Upper lobe of left lung (tissue), 6 donors: ENCODE measurements around the gene ADGRL4. TPM values are rescaled to one million over a fixed set of nuclear protein-coding genes. Genes with fewer than 3 reads are reported as not detected.
"Not testable (repeated sequence)": the region's sequence is repeated elsewhere in the genome, so short reads cannot be mapped to it uniquely, and the experiment has no call there.

Source experiments
- ATAC-seq, 2 donors: fragments of 200-7000 bp; cut with Tn5 transposase; one replicate each; pipeline ENCODE4 v1.9.1; 2022; ENCODE audit warnings: mild to moderate bottlenecking in 2 of 2, moderate library complexity in 2 of 2; ENCODE audit not compliant: low FRiP score in 2 of 2
- DNase-seq, 2 donors: peaks; one replicate each; pipeline ENCODE4 v3.0.0-alpha.2; 2019 to 2020
- H3K27ac ChIP-seq, 4 donors: fragments of 200-600 bp; sonication (generic); one replicate each; pipeline ENCODE4 v1.5.1; 2016 to 2019
- H3K27me3 ChIP-seq, 4 donors: fragments of 200-600 bp; sonication (generic); one replicate each; pipeline ENCODE4 v1.5.1; 2017 to 2019
- H3K36me3 ChIP-seq, 4 donors: fragments of 200-600 bp; sonication (generic); one replicate each; pipeline ENCODE4 v1.5.1; 2016 to 2019
- H3K4me1 ChIP-seq, 4 donors: fragments of 200-600 bp; sonication (generic); one replicate each; pipeline ENCODE4 v1.5.1; 2018 to 2019
- H3K4me3 ChIP-seq, 4 donors: fragments of 200-600 bp; sonication (generic); one replicate each; pipeline ENCODE4 v1.5.1; 2017 to 2019; ENCODE audit warnings: mild to moderate bottlenecking in 2 of 4, moderate library complexity in 1 of 4
- H3K9me3 ChIP-seq, 4 donors: fragments of 200-600 bp; sonication (generic); one replicate each; pipeline ENCODE4 v1.5.1; 2018 to 2019
- EP300 ChIP-seq, 4 donors: sonication (generic); formaldehyde crosslinking; IDR thresholded peaks; one replicate each; pipeline ENCODE4 v1.5.1; 2017; ENCODE audit warnings: antibody characterized with exemption in 4 of 4, control low read depth in 2 of 4
- POLR2A ChIP-seq, 4 donors: fragments of 450-650 bp; IDR thresholded peaks; one replicate each; pipeline ENCODE4 v1.5.1; 2016 to 2017; ENCODE audit warnings: antibody characterized with exemption in 4 of 4, mild to moderate bottlenecking in 2 of 4
- POLR2AphosphoS5 ChIP-seq, 2 donors: sonication (generic); formaldehyde crosslinking; IDR thresholded peaks; one replicate each; pipeline ENCODE4 v1.5.1; 2017; ENCODE audit warnings: antibody characterized with exemption in 2 of 2
- WGBS, 2 donors: methylation state at CpG; one replicate each; pipeline ENCODE4 v1.1.5; 2017 to 2018; 5-methylcytosine and 5-hydroxymethylcytosine counted together
- total RNA-seq, 6 donors: library from RNA; depleted of rRNA in 4 of 6; stranded (reverse); fragments of >200 nt in 4 of 6; gene quantifications; one replicate each; pipeline versions ENCODE4 v1.1.0 to v1.2.1, GENCODE V29; 2016 to 2021
- TF ChIP-seq, protein P1 (sequence below), 6 experiments: fragments of 450-650 bp in 4 of 6; fragments of 200-600 bp in 2 of 6; sonication (generic) in 2 of 6; IDR thresholded peaks; one replicate each; pipeline ENCODE4 v1.5.1; 2016 to 2019; ENCODE audit warnings: antibody characterized with exemption in 6 of 6
- donor health status: DM: no; HTN: no; CAD: no; lungs with moderate emphysema.
- donor health status: DM: no; HTN: yes; CAD: no; lungs with severe emphysema.

The ADGRL4 gene
- total RNA-seq, 6 donors from 2014 or later, result 1.9 to 23.5 (median 12.9) TPM

DNA sequence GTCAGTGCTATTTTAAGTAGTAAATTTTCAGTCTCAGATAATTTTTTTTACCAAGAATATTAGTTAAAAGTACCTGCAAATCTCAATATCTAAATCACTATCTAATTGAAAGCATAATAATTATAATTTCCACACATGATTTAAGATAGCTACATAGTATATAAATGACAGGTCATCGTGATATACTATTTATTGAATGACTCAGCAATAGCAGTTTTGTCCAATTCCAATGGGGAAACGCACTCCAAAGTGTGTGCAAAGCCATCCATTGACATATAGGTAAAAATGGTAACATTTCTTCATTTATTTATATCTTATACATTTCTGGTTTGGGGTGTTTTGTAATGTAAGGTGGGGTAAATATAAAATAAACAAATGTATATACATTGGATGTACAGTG is 19.5 kb downstream of the ADGRL4 start:
- TF ChIP-seq, protein P1, sequence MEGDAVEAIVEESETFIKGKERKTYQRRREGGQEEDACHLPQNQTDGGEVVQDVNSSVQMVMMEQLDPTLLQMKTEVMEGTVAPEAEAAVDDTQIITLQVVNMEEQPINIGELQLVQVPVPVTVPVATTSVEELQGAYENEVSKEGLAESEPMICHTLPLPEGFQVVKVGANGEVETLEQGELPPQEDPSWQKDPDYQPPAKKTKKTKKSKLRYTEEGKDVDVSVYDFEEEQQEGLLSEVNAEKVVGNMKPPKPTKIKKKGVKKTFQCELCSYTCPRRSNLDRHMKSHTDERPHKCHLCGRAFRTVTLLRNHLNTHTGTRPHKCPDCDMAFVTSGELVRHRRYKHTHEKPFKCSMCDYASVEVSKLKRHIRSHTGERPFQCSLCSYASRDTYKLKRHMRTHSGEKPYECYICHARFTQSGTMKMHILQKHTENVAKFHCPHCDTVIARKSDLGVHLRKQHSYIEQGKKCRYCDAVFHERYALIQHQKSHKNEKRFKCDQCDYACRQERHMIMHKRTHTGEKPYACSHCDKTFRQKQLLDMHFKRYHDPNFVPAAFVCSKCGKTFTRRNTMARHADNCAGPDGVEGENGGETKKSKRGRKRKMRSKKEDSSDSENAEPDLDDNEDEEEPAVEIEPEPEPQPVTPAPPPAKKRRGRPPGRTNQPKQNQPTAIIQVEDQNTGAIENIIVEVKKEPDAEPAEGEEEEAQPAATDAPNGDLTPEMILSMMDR (IDR thresholded peaks at IDR 0.05), result no peak
- no peak for TF ChIP-seq EP300 (IDR thresholded peaks at IDR 0.05)
- no peak for TF ChIP-seq POLR2A (IDR thresholded peaks at IDR 0.05)
- no peak for TF ChIP-seq POLR2AphosphoS5 (IDR thresholded peaks at IDR 0.05)
- H3K27ac ChIP-seq, result no peak overlapping the region
- WGBS, 2 donors, result 70 to 85% methylated on average over 2 of the region's 2 CpGs
- no peaks in the 10 kb centered on the region for H3K9me3 ChIP-seq
- no peaks in the 10 kb centered on the region for H3K4me1 ChIP-seq
- DNase-seq (no peak), ATAC-seq (no peak)
- H3K36me3 ChIP-seq, result no peaks in the 10 kb centered on the region
- no peaks in the 10 kb centered on the region for H3K27me3 ChIP-seq
- no peak overlapping the region for H3K4me3 ChIP-seq

DNA sequence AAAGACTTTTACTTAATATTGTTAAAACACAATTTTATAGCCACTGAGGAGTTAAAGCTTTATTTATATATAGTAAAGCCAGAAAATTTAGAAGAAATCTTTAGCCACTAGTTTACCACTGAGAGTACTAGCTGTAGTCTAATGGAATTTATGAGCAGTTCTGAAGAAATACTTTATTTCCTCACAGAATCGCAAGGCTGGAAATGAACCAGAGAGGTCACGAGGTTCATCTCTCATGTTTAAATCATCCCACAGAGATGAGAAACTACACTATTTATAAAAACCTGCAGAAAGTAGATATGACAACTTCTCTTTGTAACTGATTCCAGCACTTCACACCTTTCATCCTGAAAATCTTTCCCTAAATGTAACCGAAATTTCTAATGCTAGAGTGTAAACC is 26.0 kb downstream of the ADGRL4 start:
- no peaks in the 10 kb centered on the region for H3K36me3 ChIP-seq
- no peak overlapping the region for H3K4me3 ChIP-seq
- no peak for TF ChIP-seq POLR2A (IDR thresholded peaks at IDR 0.05)
- TF ChIP-seq POLR2AphosphoS5 (IDR thresholded peaks at IDR 0.05), result no peak
- TF ChIP-seq, protein P1 (IDR thresholded peaks at IDR 0.05), result no peak
- no peak for TF ChIP-seq EP300 (IDR thresholded peaks at IDR 0.05)
- H3K4me1 ChIP-seq, result no peaks in the 10 kb centered on the region
- 63 to 65% methylated on average over 3 of the region's 3 CpGs for WGBS, 2 donors
- H3K9me3 ChIP-seq, result no peaks in the 10 kb centered on the region
- no peak for DNase-seq
- H3K27ac ChIP-seq, result no peak overlapping the region
- no peak for ATAC-seq
- H3K27me3 ChIP-seq, result no peaks in the 10 kb centered on the region

DNA sequence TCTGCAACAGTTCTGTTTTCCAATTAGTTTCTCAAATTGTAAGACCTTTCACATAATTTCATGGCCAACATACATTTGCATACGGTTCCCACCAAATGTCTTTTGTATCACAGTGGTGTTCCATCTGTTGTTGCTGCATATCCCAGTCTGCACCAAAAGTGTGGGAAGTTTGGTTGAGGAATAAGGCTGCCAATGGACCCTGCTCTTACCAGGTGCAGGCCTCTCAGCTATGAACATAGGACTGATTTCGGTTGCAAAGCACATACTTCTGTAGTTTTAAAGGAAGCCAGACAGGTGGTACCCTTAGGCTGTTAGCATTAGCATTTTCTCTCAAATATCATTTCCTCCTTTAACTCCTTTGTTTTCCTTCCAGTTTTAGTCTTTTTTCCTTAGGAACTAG is 33.8 kb downstream of the ADGRL4 start:
- H3K4me1 ChIP-seq, result no peaks in the 10 kb centered on the region
- ATAC-seq (no peak), DNase-seq (no peak)
- H3K27me3 ChIP-seq, result no peaks in the 10 kb centered on the region
- TF ChIP-seq POLR2A (IDR thresholded peaks at IDR 0.05) (no peak), POLR2AphosphoS5 (IDR thresholded peaks at IDR 0.05) (no peak), EP300 (IDR thresholded peaks at IDR 0.05) (no peak)
- TF ChIP-seq, protein P1 (IDR thresholded peaks at IDR 0.05), result no peak
- WGBS, 2 donors, result 86 to 90% methylated on average over 2 of the region's 2 CpGs
- no peak overlapping the region for H3K4me3 ChIP-seq
- no peaks in the 10 kb centered on the region for H3K9me3 ChIP-seq
- no peaks in the 10 kb centered on the region for H3K36me3 ChIP-seq
- H3K27ac ChIP-seq, result no peak overlapping the region

DNA sequence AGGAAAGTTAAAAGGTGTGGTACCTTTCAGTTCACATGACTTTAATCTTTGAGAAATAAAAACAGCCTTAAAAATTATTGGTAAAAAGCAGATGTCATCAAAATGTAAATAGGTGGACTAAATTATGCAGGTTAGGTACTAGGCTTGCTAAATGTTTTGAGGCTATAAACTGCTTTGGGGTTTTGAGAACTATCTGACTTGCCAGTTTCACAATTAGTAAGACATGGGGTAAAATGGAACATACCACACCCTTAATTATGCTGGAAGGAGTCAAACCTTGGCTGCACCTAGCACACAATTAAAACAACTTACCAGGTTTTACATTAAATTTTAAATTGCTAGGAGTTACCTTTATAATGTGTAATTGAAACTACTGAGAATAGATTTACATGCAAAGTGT is 39.4 kb downstream of the ADGRL4 start:
- H3K4me1 ChIP-seq, DNase-seq, H3K36me3 ChIP-seq, H3K4me3 ChIP-seq, ATAC-seq, H3K27ac ChIP-seq, H3K27me3 ChIP-seq: not testable (repeated sequence)
- H3K9me3 ChIP-seq, result peaks cover 5 to 14% (median 11%) of the 10 kb centered on the region in 4 donors

DNA sequence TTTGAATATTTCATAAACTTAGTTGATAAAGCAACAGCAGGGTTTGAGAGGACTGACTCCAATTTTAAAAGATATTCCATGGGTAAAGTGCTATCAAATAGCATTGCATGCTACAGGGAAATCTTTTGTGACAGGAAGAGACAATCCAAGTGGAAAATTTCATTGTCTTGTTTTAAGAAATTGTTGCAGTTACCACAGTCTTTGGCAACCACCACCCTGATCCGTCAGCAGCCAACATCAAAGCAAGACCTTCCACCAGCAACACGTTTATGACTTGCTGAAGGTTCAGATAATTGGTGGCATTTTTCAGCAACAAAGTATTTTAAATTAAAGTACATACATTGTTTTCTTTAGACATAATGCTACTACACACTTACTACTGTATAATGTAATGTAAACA is 47.8 kb downstream of the ADGRL4 start:
- Histone ChIP-seq H3K4me3 (no peak overlapping the region), H3K27me3 (no peaks in the 10 kb centered on the region), H3K9me3 (peaks cover 0 to 3% (median 0%) of the 10 kb centered on the region in 4 donors), H3K36me3 (no peaks in the 10 kb centered on the region), H3K27ac (no peak overlapping the region), H3K4me1 (no peaks in the 10 kb centered on the region)
- DNase-seq (no peak), ATAC-seq (no peak)
- WGBS, 2 donors, result 32 to 42% methylated on average over 2 of the region's 2 CpGs
- TF ChIP-seq EP300 (IDR thresholded peaks at IDR 0.05) (no peak), POLR2AphosphoS5 (IDR thresholded peaks at IDR 0.05) (no peak), POLR2A (IDR thresholded peaks at IDR 0.05) (no peak)
- TF ChIP-seq, protein P1 (IDR thresholded peaks at IDR 0.05), result no peak
